ENCODE measurements around the gene LRRC25. TPM values are rescaled to one million over a fixed set of nuclear protein-coding genes. Genes with fewer than 3 reads are reported as not detected.
"Not testable (repeated sequence)": the region's sequence is repeated elsewhere in the genome, so short reads cannot be mapped to it uniquely, and the experiment has no call there.

Gene LRRC25
- total RNA-seq, 1 experiment from 2014 or later = not detected

DNA sequence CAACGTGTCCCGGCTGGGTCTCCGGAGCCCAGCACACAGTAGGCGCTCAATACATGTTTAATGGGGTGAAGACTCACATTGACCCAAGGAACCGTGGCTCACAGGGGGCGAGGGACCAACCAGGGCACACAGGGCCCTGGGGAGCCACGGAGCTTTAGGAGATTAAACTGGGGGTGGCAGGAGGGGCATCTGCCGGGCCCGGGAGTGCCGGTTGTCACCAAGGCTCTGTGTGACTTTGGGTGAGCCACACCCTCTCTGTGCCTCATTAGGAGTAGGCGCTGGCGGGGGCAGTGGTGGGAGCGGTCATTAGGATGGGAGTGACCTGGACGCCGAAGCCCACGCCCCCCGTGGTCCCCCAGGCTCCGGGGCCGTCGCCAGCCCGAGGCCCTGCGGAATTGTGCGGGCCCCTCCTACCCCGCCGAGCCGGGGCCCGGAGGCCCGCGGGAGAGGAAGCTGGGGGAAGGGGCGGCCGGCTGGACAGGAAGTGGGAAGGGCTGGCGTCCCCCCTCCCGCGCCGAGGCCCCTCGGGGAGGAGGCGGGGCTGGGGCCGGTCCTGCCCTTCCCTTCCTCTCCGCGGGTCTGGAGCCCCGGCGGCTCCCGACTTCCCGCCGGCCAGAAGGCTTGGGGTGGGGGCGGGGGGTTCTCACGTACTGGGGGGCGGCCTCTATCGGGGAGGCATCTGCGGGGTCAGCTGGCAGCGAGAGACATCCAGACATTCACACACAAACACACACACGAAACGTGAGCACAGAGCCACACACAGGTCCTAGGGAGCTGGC lies 20.0 kb upstream of the LRRC25 start:
- in situ Hi-C loops (cut with HindIII; ENCODE audit: low pct_unique_long_range_greater_than_20kb, low sequenced_read_pairs) = no loop called here
- peak; percentile 92 for DNase-seq (ENCODE audit: low read depth)

DNA sequence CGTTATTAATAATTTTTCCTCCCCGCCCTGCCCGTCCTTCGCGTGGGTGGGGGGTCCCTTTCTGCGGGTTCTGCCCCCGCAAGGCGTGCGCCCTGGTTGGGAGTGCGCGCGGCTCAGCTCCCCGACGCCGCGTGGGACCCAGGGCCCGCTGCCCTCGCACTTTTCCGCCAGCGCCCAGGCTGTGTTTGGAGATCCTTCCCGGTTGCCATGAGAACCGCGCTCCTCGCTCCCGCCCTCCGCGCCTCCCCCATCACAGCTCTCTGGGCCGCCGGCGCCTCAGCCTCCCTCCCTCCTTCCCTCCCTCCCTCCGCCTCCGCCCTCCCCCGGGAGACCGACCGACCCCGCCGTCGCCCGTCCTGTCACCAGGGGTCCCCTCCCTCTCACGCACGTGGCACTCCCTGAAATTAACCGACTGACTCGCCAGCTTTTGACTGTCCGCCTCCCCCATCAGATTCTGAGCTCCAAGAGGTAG lies 19.4 kb upstream of the LRRC25 start:
- in situ Hi-C loops (cut with HindIII; ENCODE audit: low pct_unique_long_range_greater_than_20kb, low sequenced_read_pairs) = no loop called here
- peak; percentile 89 for DNase-seq (ENCODE audit: low read depth)

- in situ Hi-C loops (cut with HindIII; ENCODE audit: low pct_unique_long_range_greater_than_20kb, low sequenced_read_pairs) = no loop called here
- no peak for DNase-seq (ENCODE audit: low read depth)
These were observed 17.9 kb upstream of the LRRC25 start for GRCh38 chr19:18415178-18415867.

DNA sequence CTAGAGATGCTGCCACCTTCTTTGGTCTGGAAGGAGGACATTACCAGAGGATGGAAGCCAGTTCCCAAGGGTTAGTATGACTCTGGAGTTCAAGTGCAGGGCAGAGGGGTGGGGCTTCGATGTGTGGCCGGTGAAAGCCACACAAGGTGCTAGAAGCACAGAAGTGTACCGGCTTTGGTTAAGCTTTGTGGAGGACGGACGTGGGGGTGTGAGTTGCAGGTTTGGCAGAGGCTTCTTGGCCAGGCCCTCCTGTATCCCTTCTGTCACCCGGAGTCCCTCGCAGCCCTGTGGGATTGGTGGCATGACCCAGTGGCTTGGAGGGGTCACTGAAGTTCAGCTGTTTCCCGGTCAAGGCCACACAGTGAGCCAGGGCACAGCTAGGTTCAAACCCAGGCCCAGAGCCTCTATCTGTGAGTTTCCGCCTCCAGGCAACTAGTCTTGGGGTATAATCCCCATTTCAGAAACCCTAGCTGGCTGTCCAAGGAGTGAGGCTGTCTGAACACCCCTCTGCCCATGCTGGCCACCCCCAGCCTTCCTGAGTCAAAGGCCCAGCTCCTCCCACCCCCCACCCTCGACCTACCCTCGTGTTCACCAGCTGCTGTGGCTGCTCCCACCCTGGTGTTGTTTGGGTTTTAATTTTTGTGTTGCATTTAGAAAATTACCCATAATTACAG lies 17.2 kb upstream of the LRRC25 start:
- in situ Hi-C loops (cut with HindIII; ENCODE audit: low pct_unique_long_range_greater_than_20kb, low sequenced_read_pairs) = no loop called here
- DNase-seq (ENCODE audit: low read depth) = peak; percentile 64

DNA sequence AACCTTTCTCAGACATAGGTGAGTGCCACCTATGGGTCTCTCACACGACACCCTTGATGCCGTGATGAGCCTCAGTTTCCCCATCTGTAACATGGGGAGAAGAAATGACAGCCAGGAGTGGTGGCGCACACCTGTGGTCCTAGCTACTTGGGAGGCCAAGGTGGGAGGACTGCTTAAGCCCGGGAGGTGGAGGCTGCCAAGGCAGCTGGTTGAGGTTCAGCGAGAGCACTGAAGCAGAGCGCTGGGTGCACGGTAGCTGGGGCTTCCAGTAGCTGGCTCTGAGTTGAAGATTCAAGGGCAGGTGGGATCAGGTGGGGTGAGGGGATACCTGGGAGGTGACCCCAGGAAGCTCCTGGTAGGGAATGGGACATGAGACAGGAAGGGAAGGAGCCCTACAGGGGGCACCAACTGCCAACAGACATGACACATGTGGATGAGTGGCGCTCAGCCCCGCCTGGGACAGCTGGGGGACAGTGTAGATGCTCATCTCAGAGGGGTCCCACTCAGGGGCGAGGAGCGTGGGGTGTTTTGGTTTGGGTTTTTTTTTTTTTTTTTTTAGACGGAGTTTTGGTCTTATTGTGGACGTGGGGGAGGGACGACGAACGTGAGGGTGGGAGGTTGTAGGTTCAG lies 15.3 kb upstream of the LRRC25 start:
- in situ Hi-C loops (cut with HindIII; ENCODE audit: low pct_unique_long_range_greater_than_20kb, low sequenced_read_pairs) = no loop called here
- DNase-seq (ENCODE audit: low read depth) = no peak

GRCh38 chr19:18408053-18408476 lies 10.6 kb upstream of the LRRC25 start:
- in situ Hi-C loops (cut with HindIII; ENCODE audit: low pct_unique_long_range_greater_than_20kb, low sequenced_read_pairs) = no loop called here
- DNase-seq (ENCODE audit: low read depth) = peak; percentile 97

DNA sequence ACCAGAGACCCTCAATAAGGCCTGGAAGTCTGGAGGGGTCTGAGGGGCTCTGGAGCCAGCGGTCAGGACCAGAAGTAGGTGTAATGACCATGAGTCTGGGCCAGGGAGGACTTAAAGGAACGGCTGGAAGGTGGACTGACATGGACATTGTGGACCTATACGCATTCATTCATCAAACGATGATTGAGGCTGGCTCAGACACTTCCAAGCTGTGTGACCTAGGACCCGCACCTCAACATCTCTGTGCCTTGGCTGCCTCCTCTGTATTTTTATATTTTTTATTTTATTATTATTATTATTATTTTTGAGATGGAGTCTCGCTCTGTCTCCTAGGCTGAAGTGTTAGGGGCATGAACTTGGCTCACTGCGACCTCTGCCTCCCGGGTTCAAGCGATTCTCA lies 9.3 kb upstream of the LRRC25 start:
- in situ Hi-C loops (cut with HindIII; ENCODE audit: low pct_unique_long_range_greater_than_20kb, low sequenced_read_pairs) = no loop called here
- DNase-seq (ENCODE audit: low read depth) = no peak

DNA sequence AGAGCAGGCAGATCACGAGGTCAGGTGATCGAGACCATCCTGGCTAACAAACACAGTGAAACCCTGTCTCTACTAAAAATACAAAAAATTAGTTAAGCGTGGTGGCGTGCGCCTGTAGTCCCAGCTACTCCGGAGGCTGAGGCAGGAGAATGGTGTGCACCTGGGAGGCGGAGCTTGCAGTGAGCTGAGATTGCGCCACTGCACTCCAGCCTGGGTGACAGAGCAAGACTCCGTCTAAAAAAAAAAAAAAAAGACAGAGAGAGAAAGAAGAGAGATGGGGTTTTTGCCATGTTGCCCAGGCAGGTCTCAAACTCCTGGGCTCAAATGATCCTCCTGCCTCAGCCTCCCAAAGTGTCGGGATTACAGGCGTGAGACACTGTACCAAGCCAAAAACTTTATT lies 8.3 kb upstream of the LRRC25 start:
- DNase-seq (ENCODE audit: low read depth); in situ Hi-C loops (cut with HindIII; ENCODE audit: low pct_unique_long_range_greater_than_20kb, low sequenced_read_pairs): not testable (repeated sequence)

DNA sequence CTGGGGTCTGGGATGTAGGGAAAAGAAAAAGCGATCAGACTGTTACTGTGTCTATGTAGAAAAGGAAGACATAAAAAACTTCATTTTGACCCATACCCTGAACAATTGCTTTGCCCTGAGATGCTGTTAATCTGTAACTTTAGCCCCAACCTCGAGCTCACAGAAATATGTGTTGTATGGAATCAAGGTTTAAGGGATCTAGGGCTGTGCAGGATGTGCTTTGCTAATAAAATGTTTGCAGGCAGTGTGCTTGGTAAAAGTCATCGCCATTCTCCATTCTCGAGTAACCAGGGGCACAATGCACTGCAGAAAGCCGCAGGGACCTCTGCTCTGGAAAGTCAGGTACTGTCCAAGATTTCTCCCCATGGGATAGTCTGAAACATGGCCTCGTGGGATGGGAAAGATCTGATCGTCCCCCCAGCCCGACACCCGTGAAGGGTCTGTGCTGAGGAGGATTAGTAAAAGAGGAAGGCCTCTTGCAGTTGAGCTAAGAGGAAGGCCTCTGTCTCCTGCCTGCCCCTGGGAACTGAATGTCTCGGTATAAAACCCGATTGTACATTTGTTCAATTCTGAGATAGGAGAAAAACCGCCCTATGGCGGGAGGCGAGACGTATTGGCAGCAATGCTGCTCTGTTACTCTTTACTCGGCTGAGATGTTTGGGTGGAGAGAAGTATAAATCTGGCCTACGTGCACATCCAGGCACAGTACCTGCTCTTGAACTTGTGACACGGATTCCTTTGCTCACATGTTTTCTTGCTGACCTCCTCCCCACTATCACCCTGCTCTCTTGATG lies 5.2 kb upstream of the LRRC25 start:
- DNase-seq (ENCODE audit: low read depth) = peak; percentile 73
- in situ Hi-C loops (cut with HindIII; ENCODE audit: low pct_unique_long_range_greater_than_20kb, low sequenced_read_pairs) = not testable (repeated sequence)

DNA sequence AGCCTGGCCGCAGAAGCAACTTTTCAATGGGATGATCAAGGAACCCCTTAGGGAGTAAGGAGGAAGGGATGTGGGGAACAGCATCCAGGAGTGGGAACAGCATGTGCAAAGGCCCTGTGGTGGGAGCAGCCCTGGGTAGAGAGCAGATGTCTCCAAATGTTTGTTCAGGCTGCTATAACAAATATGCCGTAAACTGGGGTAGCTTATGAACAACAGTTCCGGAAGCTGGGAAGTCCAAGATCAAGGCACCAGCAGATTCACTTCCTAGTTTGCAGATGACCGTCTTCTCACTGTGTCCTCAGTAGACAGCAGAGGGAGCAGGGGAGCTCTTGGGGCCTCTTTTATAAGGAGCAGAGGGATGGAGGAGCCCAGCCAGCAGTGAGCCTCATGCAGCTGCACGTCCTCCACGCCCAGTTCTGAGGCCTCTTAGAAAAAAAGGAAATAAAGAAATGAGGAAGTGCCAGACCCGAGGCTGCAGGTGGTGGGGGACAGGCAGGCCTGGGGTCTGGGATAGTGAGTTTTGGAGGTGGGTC lies 4.2 kb upstream of the LRRC25 start:
- peak; percentile 91 for DNase-seq (ENCODE audit: low read depth)
- in situ Hi-C loops (cut with HindIII; ENCODE audit: low pct_unique_long_range_greater_than_20kb, low sequenced_read_pairs) = no loop called here

DNA sequence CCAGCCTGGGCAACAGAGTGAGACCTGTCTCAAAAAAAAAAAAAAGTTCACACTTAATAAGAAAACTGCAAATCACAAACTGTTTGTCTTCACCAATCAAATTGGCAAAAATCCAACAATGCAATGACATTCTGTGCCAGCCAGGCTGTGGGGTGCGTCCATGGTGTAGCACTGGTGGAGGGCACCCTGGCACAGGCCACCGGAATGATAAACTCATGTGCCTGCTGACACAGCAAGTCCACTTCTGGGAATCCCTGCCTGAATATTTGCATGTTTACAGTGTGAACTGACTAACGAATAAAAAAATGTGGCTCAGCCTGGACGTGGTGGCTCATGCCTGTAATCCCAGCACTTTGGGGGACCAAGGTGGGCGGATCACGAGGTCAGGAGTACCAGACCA lies 1.6 kb upstream of the LRRC25 start:
- in situ Hi-C loops (cut with HindIII; ENCODE audit: low pct_unique_long_range_greater_than_20kb, low sequenced_read_pairs) = no loop called here
- peak; percentile 87 for DNase-seq (ENCODE audit: low read depth)

GRCh38 chr19:18396471-18397241 lies 766 bp downstream of the LRRC25 start:
- in situ Hi-C loops (cut with HindIII; ENCODE audit: low pct_unique_long_range_greater_than_20kb, low sequenced_read_pairs) = no loop called here
- DNase-seq (ENCODE audit: low read depth) = no peak

DNA sequence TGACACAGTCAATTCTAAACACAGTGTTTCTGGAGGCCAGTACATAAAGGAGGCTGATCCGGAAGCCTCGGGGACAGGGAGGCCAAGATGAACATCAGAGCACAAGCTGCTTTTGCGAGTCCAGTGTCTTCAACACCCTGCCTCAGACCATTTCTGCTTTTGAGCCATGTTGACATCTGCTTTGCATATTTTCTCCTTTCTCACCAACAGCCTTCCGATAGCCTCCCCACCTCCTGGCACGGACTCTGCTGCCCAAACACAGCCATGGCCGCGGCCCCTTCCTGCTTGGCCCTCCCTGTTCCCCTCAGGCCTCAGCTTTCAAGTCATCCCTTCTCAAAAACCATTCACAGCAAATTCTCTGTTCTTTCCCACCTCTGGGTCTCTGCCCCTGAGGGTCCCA lies 3.6 kb downstream of the LRRC25 start:
- no peak for DNase-seq (ENCODE audit: low read depth)
- in situ Hi-C loops (cut with HindIII; ENCODE audit: low pct_unique_long_range_greater_than_20kb, low sequenced_read_pairs) = no loop called here

GRCh38 chr19:18392926-18393325 lies 4.5 kb downstream of the LRRC25 start:
- DNase-seq (ENCODE audit: low read depth) = no peak

GRCh38 chr19:18392417-18392816 lies 5.0 kb downstream of the LRRC25 start:
- in situ Hi-C loops (cut with HindIII; ENCODE audit: low pct_unique_long_range_greater_than_20kb, low sequenced_read_pairs) = no loop called here
- no peak for DNase-seq (ENCODE audit: low read depth)

More at GRCh38 chr19:18392926-18393325, 4.5 kb downstream of the LRRC25 start:
- in situ Hi-C loops (cut with HindIII; ENCODE audit: low pct_unique_long_range_greater_than_20kb, low sequenced_read_pairs) = no loop called here

GRCh38 chr19:18391509-18392075 lies 5.8 kb downstream of the LRRC25 start:
- in situ Hi-C loops (cut with HindIII; ENCODE audit: low pct_unique_long_range_greater_than_20kb, low sequenced_read_pairs) = no loop called here
- no peak for DNase-seq (ENCODE audit: low read depth)

Data from Caki2 (cell line).